MM.1S (cell line): ENCODE measurements around the gene EEF2K.
A peak's percentile ranks its signal among the peaks of the same experiment; 100 is the strongest.

Experiments
- EZH2phosphoT487 ChIP-seq: fragments of 300-600 bp; sonication (generic); IDR thresholded peaks from 2 replicates; pipeline ENCODE4 v1.6.1; 2018; ENCODE audit warnings: antibody characterized with exemption, low read length
- TF ChIP-seq, protein P1 (sequence below): fragments of 300-600 bp; sonication (generic); IDR thresholded peaks from 2 replicates; pipeline ENCODE4 v1.5.1; 2016; ENCODE audit warnings: antibody characterized with exemption, low read length, mixed read lengths

DNA sequence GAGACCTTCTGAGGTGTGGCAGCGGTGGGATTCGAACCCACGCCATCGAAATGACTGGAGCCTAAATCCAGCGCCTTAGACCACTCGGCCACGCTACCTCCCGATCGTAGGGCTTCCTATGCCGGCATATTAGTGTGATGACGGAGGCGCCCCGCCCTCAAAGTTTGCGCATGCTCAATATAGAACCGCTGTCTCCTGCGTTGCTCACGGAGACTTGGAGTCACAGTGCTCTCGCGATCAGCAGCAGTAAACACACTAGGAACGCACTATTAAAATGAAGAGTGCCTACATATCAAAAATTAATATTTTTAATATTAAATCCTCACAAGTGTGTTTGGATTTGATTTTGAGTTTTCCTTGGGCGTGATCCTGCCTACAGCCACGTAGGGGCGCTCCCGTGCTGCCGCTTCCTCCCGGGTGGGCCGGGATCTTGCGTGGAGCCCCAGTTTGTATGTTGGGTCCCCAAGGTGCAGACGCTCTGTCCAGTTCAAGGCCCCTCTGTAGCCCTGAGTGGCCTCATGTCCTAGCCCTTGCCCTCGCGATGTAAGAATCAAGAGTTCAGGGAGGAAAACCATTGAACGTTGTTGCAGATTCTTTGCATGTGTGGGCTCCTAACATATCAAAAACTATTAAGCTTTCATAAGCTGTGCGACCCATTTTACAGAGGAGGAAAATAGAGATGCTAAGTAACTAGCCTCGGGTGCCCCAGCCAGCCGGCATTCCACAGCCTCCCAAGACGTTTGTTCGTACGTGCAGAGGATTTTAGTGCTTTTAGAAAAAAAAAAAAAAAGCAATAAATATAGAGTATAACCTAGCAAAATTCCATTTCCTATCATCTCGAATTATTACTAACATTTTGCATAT, 10.2 kb upstream of the EEF2K start:
- TF ChIP-seq, protein P1, sequence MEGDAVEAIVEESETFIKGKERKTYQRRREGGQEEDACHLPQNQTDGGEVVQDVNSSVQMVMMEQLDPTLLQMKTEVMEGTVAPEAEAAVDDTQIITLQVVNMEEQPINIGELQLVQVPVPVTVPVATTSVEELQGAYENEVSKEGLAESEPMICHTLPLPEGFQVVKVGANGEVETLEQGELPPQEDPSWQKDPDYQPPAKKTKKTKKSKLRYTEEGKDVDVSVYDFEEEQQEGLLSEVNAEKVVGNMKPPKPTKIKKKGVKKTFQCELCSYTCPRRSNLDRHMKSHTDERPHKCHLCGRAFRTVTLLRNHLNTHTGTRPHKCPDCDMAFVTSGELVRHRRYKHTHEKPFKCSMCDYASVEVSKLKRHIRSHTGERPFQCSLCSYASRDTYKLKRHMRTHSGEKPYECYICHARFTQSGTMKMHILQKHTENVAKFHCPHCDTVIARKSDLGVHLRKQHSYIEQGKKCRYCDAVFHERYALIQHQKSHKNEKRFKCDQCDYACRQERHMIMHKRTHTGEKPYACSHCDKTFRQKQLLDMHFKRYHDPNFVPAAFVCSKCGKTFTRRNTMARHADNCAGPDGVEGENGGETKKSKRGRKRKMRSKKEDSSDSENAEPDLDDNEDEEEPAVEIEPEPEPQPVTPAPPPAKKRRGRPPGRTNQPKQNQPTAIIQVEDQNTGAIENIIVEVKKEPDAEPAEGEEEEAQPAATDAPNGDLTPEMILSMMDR, result peak; percentile 80
- no peak for TF ChIP-seq EZH2phosphoT487
